SK-N-SH (cell line): ENCODE data around the gene RGS6.

Source experiments
- CTCF ChIP-seq: fragments of 200-600 bp; sonication (generic); IDR thresholded peaks from 2 replicates; pipeline ENCODE4 v1.6.1; 2017; ENCODE audit warnings: antibody characterized with exemption, mild to moderate bottlenecking, moderate library complexity
- ELF1 ChIP-seq: IDR thresholded peaks from 2 replicates; pipeline ENCODE4 v1.4.0; 2012
- EP300 ChIP-seq, 2 experiments: IDR thresholded peaks; 2 replicates each; pipeline versions ENCODE4 v1.4.0 to v1.6.1; 2012; ENCODE audit warnings: borderline replicate concordance in 1 of 2, low read depth in 1 of 2, low read length in 1 of 2
- EZH2phosphoT487 ChIP-seq: fragments of 200-600 bp; sonication (generic); IDR thresholded peaks from 2 replicates; pipeline ENCODE4 v1.6.1; 2017; ENCODE audit warnings: low read depth, mixed run types, mild to moderate bottlenecking, antibody characterized with exemption, moderate library complexity, borderline replicate concordance
- GATA2 ChIP-seq: sonication (generic); formaldehyde crosslinking; IDR thresholded peaks from 2 replicates; pipeline ENCODE4 v1.5.0; 2020; ENCODE audit warnings: mild to moderate bottlenecking, missing genetic modification reagents
- IRF3 ChIP-seq: fragments of 150-350 bp; IDR thresholded peaks from 2 replicates; pipeline ENCODE4 v1.6.1; 2016; ENCODE audit warnings: mild to moderate bottlenecking, low read depth, low read length
- MAX ChIP-seq: IDR thresholded peaks from 2 replicates; pipeline ENCODE4 v1.4.0; 2012; ENCODE audit warnings: low read depth
- POLR2AphosphoS5 ChIP-seq: IDR thresholded peaks from 2 replicates; pipeline ENCODE4 v1.6.1; 2012; ENCODE audit warnings: low read depth, low read length
- REST ChIP-seq: IDR thresholded peaks from 2 replicates; pipeline ENCODE4 v1.6.1; 2012; ENCODE audit warnings: mild to moderate bottlenecking, low read depth, low read length, moderate library complexity
- SMC3 ChIP-seq: IDR thresholded peaks from 2 replicates; pipeline ENCODE4 v1.6.1; 2012; ENCODE audit warnings: low read depth, low read length, improper control_type of control experiment
- USF2 ChIP-seq: fragments of 150-350 bp; IDR thresholded peaks from 2 replicates; pipeline ENCODE4 v1.6.1; 2017; ENCODE audit warnings: antibody characterized with exemption, low read length, low read depth, borderline replicate concordance
- YY1 ChIP-seq: IDR thresholded peaks from 2 replicates; pipeline ENCODE4 v1.4.0; 2012; ENCODE audit warnings: low read depth, mild to moderate bottlenecking

- no peak for TF ChIP-seq CTCF
- TF ChIP-seq SMC3, result no peak
- TF ChIP-seq GATA2 (CRISPR knock-in tag), result no peak
- no peak for TF ChIP-seq IRF3
- TF ChIP-seq EZH2phosphoT487, result no peak
- TF ChIP-seq YY1, result no peak
- TF ChIP-seq EP300 (IDR thresholded peaks at IDR 0.05; ENCODE audit: borderline replicate concordance in 1 of 2, low read depth in 1 of 2, low read length in 1 of 2), result no peak
- no peak for TF ChIP-seq ELF1
- TF ChIP-seq POLR2AphosphoS5, result no peak
- TF ChIP-seq MAX, result no peak
- no peak for TF ChIP-seq REST
- TF ChIP-seq USF2, result no peak
These were observed 379.3 kb downstream of the RGS6 start for GRCh38 chr14:72311516-72311915.
